OCI-LY3 (cell line): ENCODE measurements around the gene CHST14.

ENCODE experiments used
- H2AFZ ChIP-seq: fragments of 200-600, 300-600 bp; shearing (Covaris generic); 2 replicates; pipeline ENCODE4 v1.6.0; 2014; ENCODE audit warnings: antibody characterized with exemption, low read depth, low read length
- H3K27ac ChIP-seq: fragments of 200-600, 300-600 bp; sonication (generic); 2 replicates; pipeline ENCODE4 v1.5.1; 2014; ENCODE audit warnings: mild to moderate bottlenecking, low read length, moderate library complexity, mixed read lengths
- H3K27me3 ChIP-seq: fragments of 200-600, 300-600 bp; sonication (generic); 2 replicates; pipeline ENCODE4 v1.6.1; 2014; ENCODE audit warnings: low read depth, low read length, mixed read lengths
- H3K36me3 ChIP-seq: fragments of 200-600, 300-600 bp; sonication (generic); replicated peaks from 2 replicates; pipeline ENCODE3; 2014; ENCODE audit warnings: low read depth, low read length, mixed read lengths
- H3K4me1 ChIP-seq: fragments of 300-600, 200-600 bp; sonication (generic); 2 replicates; pipeline ENCODE4 v1.6.1; 2014; ENCODE audit warnings: low read length, mixed read lengths
- H3K4me2 ChIP-seq: fragments of 200-600, 300-600 bp; sonication (generic); 2 replicates; pipeline ENCODE4 v1.6.1; 2014; ENCODE audit warnings: low read length, mixed read lengths
- H3K4me3 ChIP-seq: fragments of 300-600, 200-600 bp; sonication (generic); 2 replicates; pipeline ENCODE4 v1.5.1; 2014; ENCODE audit warnings: antibody characterized with exemption, mild to moderate bottlenecking, low read length, moderate library complexity
- H3K79me2 ChIP-seq: fragments of 300-600, 200-600 bp; shearing (Covaris generic); 2 replicates; pipeline ENCODE4 v1.6.1; 2014; ENCODE audit warnings: mild to moderate bottlenecking, low read length, mixed read lengths
- H3K9ac ChIP-seq: fragments of 300-600, 200-600 bp; shearing (Covaris generic); 2 replicates; pipeline ENCODE4 v1.6.0; 2014; ENCODE audit warnings: mild to moderate bottlenecking, low read length, moderate library complexity
- H3K9me3 ChIP-seq: fragments of 200-600, 300-600 bp; shearing (Covaris generic); 2 replicates; pipeline ENCODE4 v1.6.1; 2014; ENCODE audit warnings: low read length, mixed read lengths; ENCODE audit not compliant: insufficient read depth
- H4K20me1 ChIP-seq: fragments of 200-600, 300-600 bp; sonication (generic); 2 replicates; pipeline ENCODE4 v1.6.1; 2016; ENCODE audit warnings: low read length, mixed read lengths; ENCODE audit not compliant: insufficient read depth
- EZH2phosphoT487 ChIP-seq: fragments of 200-600 bp; shearing (Covaris generic); IDR thresholded peaks from 2 replicates; pipeline ENCODE4 v1.6.1; 2018; ENCODE audit warnings: antibody characterized with exemption, mixed run types, low read depth
- TF ChIP-seq, protein P1 (sequence below): fragments of 200-600, 300-600 bp; sonication (generic); IDR thresholded peaks from 2 replicates; pipeline ENCODE4 v1.5.1; 2014; ENCODE audit warnings: antibody characterized with exemption, low read length, low read depth

CHST14 gene

DNA sequence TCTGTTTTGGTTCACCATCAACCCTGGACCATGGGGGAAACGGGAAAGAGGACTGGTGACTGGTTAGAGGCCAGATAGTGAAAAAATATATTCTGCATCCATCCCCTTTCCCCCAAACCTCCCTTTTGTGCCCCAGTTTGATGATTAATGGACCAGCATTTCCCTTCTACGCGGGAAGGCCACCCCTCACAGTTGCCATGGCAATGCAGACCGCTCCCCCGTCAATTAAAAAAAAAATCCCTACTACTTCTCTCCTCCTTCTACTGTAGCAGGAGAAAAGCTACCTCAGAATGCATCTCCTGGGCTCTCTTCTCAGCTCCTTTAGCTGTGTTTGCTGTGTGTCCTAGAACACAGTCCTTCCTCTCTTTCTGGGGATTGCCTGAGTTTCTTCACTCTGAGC is 26.0 kb upstream of the CHST14 start:
- TF ChIP-seq, protein P1, sequence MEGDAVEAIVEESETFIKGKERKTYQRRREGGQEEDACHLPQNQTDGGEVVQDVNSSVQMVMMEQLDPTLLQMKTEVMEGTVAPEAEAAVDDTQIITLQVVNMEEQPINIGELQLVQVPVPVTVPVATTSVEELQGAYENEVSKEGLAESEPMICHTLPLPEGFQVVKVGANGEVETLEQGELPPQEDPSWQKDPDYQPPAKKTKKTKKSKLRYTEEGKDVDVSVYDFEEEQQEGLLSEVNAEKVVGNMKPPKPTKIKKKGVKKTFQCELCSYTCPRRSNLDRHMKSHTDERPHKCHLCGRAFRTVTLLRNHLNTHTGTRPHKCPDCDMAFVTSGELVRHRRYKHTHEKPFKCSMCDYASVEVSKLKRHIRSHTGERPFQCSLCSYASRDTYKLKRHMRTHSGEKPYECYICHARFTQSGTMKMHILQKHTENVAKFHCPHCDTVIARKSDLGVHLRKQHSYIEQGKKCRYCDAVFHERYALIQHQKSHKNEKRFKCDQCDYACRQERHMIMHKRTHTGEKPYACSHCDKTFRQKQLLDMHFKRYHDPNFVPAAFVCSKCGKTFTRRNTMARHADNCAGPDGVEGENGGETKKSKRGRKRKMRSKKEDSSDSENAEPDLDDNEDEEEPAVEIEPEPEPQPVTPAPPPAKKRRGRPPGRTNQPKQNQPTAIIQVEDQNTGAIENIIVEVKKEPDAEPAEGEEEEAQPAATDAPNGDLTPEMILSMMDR, result no peak
- TF ChIP-seq EZH2phosphoT487, result no peak
- Histone ChIP-seq H3K36me3 (no peaks in the 10 kb centered on the region), H2AFZ (no peak overlapping the region), H3K4me1 (peaks cover 11% of the 10 kb centered on the region; the same call in 1 of the 2 replicates), H3K79me2 (peaks cover 76% of the 10 kb centered on the region), H3K4me3 (no peak overlapping the region), H3K9ac (no peak overlapping the region), H3K9me3 (no peaks in the 10 kb centered on the region), H3K27ac (no peak overlapping the region), H4K20me1 (peaks cover 54% of the 10 kb centered on the region), H3K4me2 (no peak overlapping the region), H3K27me3 (0 out of 2 replicates have a peak, but pooled peaks cover 3% of the 10 kb centered on the region)

DNA sequence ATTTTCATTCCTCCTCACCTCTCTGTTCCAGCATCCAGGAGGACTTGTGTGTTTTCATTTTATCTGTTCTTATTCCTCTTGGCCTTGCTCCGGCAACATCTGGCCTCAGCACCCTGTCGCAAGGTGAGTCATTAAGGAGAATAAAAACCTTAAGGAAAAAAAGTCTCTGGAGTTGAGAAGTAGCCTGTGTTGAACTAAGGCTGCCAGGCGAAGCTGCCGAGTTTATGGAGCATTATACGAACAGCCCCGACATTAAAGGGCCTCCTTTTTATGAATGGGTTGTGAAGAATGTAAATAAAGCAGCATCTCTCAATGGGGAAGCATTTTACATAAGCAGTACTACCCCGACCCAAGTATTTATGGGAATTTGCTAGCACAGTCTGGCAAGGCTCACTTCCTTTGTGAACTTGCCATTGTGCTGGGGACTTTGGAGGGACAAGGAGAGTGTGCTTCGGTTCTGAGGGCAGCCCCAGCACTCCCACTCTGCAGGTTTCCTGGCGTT is 25.3 kb upstream of the CHST14 start:
- H3K79me2 ChIP-seq, result peaks cover 83% of the 10 kb centered on the region
- no peaks in the 10 kb centered on the region for H3K36me3 ChIP-seq
- no peak overlapping the region for H3K4me3 ChIP-seq
- no peaks in the 10 kb centered on the region for H3K27me3 ChIP-seq
- no peak overlapping the region for H3K9ac ChIP-seq
- no peak overlapping the region for H3K4me2 ChIP-seq
- H4K20me1 ChIP-seq, result peaks cover 62% of the 10 kb centered on the region
- no peak overlapping the region for H3K27ac ChIP-seq
- TF ChIP-seq, protein P1, result no peak
- TF ChIP-seq EZH2phosphoT487, result no peak
- H2AFZ ChIP-seq, result no peak overlapping the region
- no peaks in the 10 kb centered on the region for H3K9me3 ChIP-seq
- H3K4me1 ChIP-seq, result peaks cover 8% of the 10 kb centered on the region; the same call in 1 of the 2 replicates

DNA sequence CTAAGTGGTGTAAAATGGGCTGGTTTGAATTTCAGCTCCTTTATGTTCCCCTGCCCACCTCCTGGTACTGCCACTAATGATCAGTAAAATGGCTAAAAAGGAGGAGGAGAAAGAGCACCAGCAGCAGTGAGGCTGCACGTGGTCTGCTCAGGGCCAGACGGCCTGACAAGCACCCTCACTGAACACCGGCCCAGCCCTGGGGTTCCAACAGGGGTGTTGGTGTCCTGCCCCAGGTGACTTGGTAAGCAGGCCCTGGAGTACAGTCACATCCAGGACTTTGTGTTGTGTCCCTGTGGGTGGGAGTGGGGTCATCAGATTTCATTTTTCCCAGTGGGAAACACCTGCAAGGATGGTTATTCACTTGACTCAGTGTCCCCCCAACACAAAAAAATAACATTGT is 24.6 kb upstream of the CHST14 start:
- Histone ChIP-seq H3K4me2 (no peak overlapping the region), H3K4me3 (no peak overlapping the region), H3K27ac (no peak overlapping the region), H3K9me3 (no peaks in the 10 kb centered on the region), H4K20me1 (peaks cover 63% of the 10 kb centered on the region), H3K36me3 (no peaks in the 10 kb centered on the region), H3K9ac (no peak overlapping the region), H2AFZ (no peak overlapping the region), H3K79me2 (peaks cover 86% of the 10 kb centered on the region), H3K27me3 (no peaks in the 10 kb centered on the region), H3K4me1 (peaks cover 8% of the 10 kb centered on the region; the same call in 1 of the 2 replicates)
- no peak for TF ChIP-seq EZH2phosphoT487
- TF ChIP-seq, protein P1, result no peak

DNA sequence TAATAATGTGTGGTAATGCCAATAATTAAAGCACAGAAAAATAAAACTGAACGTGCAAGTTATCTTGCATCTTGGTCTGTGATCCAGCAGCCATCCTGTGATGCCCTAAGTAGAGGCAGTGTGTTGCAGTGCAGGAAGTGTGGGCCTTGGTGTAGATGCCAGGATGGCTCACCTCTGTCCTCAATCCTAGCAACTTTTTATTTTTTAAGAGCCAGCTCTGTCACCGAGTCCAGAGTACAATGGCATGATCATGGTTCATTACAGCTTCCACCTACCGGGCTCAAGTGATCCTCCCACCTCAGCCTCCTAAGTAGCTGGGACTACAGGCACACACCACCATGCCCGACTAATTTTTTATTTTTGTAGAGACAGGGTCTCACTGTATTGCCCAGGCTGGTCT is 22.4 kb upstream of the CHST14 start:
- Histone ChIP-seq H3K4me2 (no peak overlapping the region), H2AFZ (no peak overlapping the region), H4K20me1 (peaks cover 56% of the 10 kb centered on the region), H3K79me2 (peaks cover 82% of the 10 kb centered on the region), H3K27ac (no peak overlapping the region), H3K36me3 (no peaks in the 10 kb centered on the region), H3K9me3 (no peaks in the 10 kb centered on the region), H3K4me3 (no peak overlapping the region), H3K27me3 (no peaks in the 10 kb centered on the region), H3K4me1 (no peaks in the 10 kb centered on the region), H3K9ac (no peak overlapping the region)
- TF ChIP-seq, protein P1, result no peak
- no peak for TF ChIP-seq EZH2phosphoT487
